Osteoblast (primary cell): ENCODE data around the gene E2F4. TPM values are rescaled to one million over a fixed set of nuclear protein-coding genes. Genes with fewer than 3 reads are reported as not detected.

ENCODE experiments used
- DNase-seq: peaks from one replicate; pipeline ENCODE4 v3.0.0; 2011; ENCODE audit warnings: low spot score, mixed read lengths; ENCODE audit not compliant: insufficient read length; ENCODE audit errors: missing footprints
- H2AFZ ChIP-seq: 2 replicates; pipeline ENCODE4 v1.6.0; 2011; ENCODE audit warnings: mild to moderate bottlenecking, low read length
- H3K27ac ChIP-seq: 2 replicates; pipeline ENCODE4 v1.5.1; 2011; ENCODE audit warnings: mild to moderate bottlenecking, low read depth, low read length, moderate library complexity
- H3K27me3 ChIP-seq: 2 replicates; pipeline ENCODE4 v1.6.0; 2012; ENCODE audit warnings: mild to moderate bottlenecking, control low read depth, inconsistent platforms, low read length, moderate library complexity; ENCODE audit not compliant: insufficient read depth
- H3K36me3 ChIP-seq: 2 replicates; pipeline ENCODE4 v1.5.1; 2011; ENCODE audit warnings: mild to moderate bottlenecking, low read length, control low read depth, moderate library complexity; ENCODE audit not compliant: insufficient read depth
- H3K4me1 ChIP-seq: 2 replicates; pipeline ENCODE4 v1.5.1; 2011; ENCODE audit warnings: mild to moderate bottlenecking, low read length, control low read depth, moderate library complexity; ENCODE audit not compliant: insufficient read depth
- H3K4me2 ChIP-seq: 2 replicates; pipeline ENCODE4 v1.6.0; 2011; ENCODE audit warnings: mild to moderate bottlenecking, low read length; ENCODE audit not compliant: insufficient read depth
- H3K4me3 ChIP-seq: fragments of 200-600 bp; sonication (generic); 3 replicates; pipeline ENCODE4 v1.5.1; 2012; ENCODE audit warnings: mild to moderate bottlenecking, low read length, inconsistent platforms; ENCODE audit not compliant: insufficient read depth
- H3K79me2 ChIP-seq: 2 replicates; pipeline ENCODE4 v1.6.0; 2012; ENCODE audit warnings: mild to moderate bottlenecking, low read length, control low read depth, inconsistent platforms; ENCODE audit not compliant: insufficient read depth
- H3K9me3 ChIP-seq: 2 replicates; pipeline ENCODE4 v1.5.1; 2011; ENCODE audit warnings: low read depth, low read length, control low read depth
- H4K20me1 ChIP-seq: 2 replicates; pipeline ENCODE4 v1.6.0; 2012; ENCODE audit warnings: mild to moderate bottlenecking, low read length, control low read depth; ENCODE audit not compliant: insufficient read depth
- CTCF ChIP-seq: IDR thresholded peaks from 2 replicates; pipeline ENCODE4 v1.5.1; 2011; ENCODE audit warnings: mild to moderate bottlenecking, low read depth, low read length, moderate library complexity; ENCODE audit errors: extremely low read depth
- total RNA-seq: library from RNA; depleted of rRNA; stranded (reverse); fragments of >200 nt; gene quantifications from 2 replicates; pipeline ENCODE4 v1.2.3, GENCODE V29; 2012

Gene E2F4
- total RNA-seq, 1 donor, result 56.5 TPM

- Histone ChIP-seq H2AFZ (peak overlapping the region; percentile 50), H4K20me1 (no peaks in the 10 kb centered on the region)
Observed at GRCh38 chr16:67246081-67246755, 54.3 kb downstream of the E2F4 start.

GRCh38 chr16:67246756-67247191 is 54.8 kb downstream of the E2F4 start:
- H3K27me3 ChIP-seq, result no peaks in the 10 kb centered on the region
- H3K4me2 ChIP-seq, result peak overlapping the region; percentile 84
- peak; percentile 69 for DNase-seq
- peaks cover 65% of the 10 kb centered on the region for H3K4me1 ChIP-seq
- no peak for TF ChIP-seq CTCF
- no peaks in the 10 kb centered on the region for H3K9me3 ChIP-seq
- H3K4me3 ChIP-seq, result peak overlapping the region; percentile 94
- H2AFZ ChIP-seq, result no peak overlapping the region
- H3K79me2 ChIP-seq, result peaks cover 43% of the 10 kb centered on the region
- no peaks in the 10 kb centered on the region for H4K20me1 ChIP-seq
- H3K36me3 ChIP-seq, result no peaks in the 10 kb centered on the region
- peak overlapping the region; percentile 61 for H3K27ac ChIP-seq

More at GRCh38 chr16:67246081-67246755, 54.3 kb downstream of the E2F4 start:
- Histone ChIP-seq H3K79me2 (peaks cover 45% of the 10 kb centered on the region), H3K9me3 (no peaks in the 10 kb centered on the region), H3K4me3 (peak overlapping the region; percentile 94), H3K4me2 (peak overlapping the region; percentile 84), H3K27ac (peak overlapping the region; percentile 61), H3K4me1 (peaks cover 71% of the 10 kb centered on the region), H3K36me3 (no peaks in the 10 kb centered on the region), H3K27me3 (no peaks in the 10 kb centered on the region)
- DNase-seq, result peak; percentile 96
- TF ChIP-seq CTCF, result peak; percentile 41

- no peak for TF ChIP-seq CTCF
- H3K4me1 ChIP-seq, result peaks cover 59% of the 10 kb centered on the region
- no peaks in the 10 kb centered on the region for H4K20me1 ChIP-seq
- H3K36me3 ChIP-seq, result no peaks in the 10 kb centered on the region
- H3K9me3 ChIP-seq, result no peaks in the 10 kb centered on the region
- H2AFZ ChIP-seq, result peak within 1 kb of the TSS; percentile 57
- H3K79me2 ChIP-seq, result peaks cover 37% of the 10 kb centered on the region
- no peaks in the 10 kb centered on the region for H3K27me3 ChIP-seq
- H3K27ac ChIP-seq, result peak within 1 kb of the TSS; percentile 61
- peak; percentile 99 for DNase-seq
- H3K4me3 ChIP-seq, result peak within 1 kb of the TSS; percentile 94
- H3K4me2 ChIP-seq, result peak within 1 kb of the TSS; percentile 84
Observed at GRCh38 chr16:67247192-67248072, 55.5 kb downstream of the E2F4 start, which contains the start of gene FHOD1. TSS of gene FHOD1 (minus strand) at chr16:67247481. CDS start at chr16:67247410, 71 bp downstream.

GRCh38 chr16:67248073-67248400 is 56.1 kb downstream of the E2F4 start:
- H3K9me3 ChIP-seq, result no peaks in the 10 kb centered on the region
- no peak for TF ChIP-seq CTCF
- H3K27me3 ChIP-seq, result no peaks in the 10 kb centered on the region
- no peak for DNase-seq
- H2AFZ ChIP-seq, result no peak overlapping the region
- peaks cover 32% of the 10 kb centered on the region for H3K79me2 ChIP-seq
- H3K4me2 ChIP-seq, result peak overlapping the region; percentile 84
- H3K36me3 ChIP-seq, result no peaks in the 10 kb centered on the region
- peak overlapping the region; percentile 42 for H3K27ac ChIP-seq
- H3K4me3 ChIP-seq, result peak overlapping the region; percentile 94
- H3K4me1 ChIP-seq, result peaks cover 55% of the 10 kb centered on the region
- H4K20me1 ChIP-seq, result peaks cover 2% of the 10 kb centered on the region
